Endothelial cell of umbilical vein (primary cell): ENCODE results near the gene ITGB2. TPM values are rescaled to one million over a fixed set of nuclear protein-coding genes. Genes with fewer than 3 reads are reported as not detected.

ENCODE experiments used
- BruUV-seq: library from RNA; stranded (reverse); fragments of 400-500 nt; replicated peaks from 2 replicates; lab custom pipeline; 2021; lab: Mats Ljungman, UMichigan
- CTCF ChIA-PET: fragments of 300-600, 350-600 bp; sonication (Branson Sonifier 250); formaldehyde crosslinking; loops from one replicate; lab custom pipeline; 2021; ENCODE audit warnings: antibody characterized with exemption, inconsistent platforms; lab: Charles Lee
- POLR2A ChIA-PET: fragments of 300-600, 350-600 bp; sonication (Branson Sonifier 250); formaldehyde crosslinking; loops from one replicate; lab custom pipeline; 2021; ENCODE audit warnings: antibody characterized with exemption, inconsistent platforms; lab: Charles Lee
- DNase-seq: peaks from one replicate; pipeline ENCODE4 v3.0.0-alpha.2; 2011; ENCODE audit warnings: low read depth, low spot score
- FAIRE-seq: peaks from 2 replicates; lab custom pipeline; 2011; peaks lifted over from hg19 to GRCh38; lab: Jason Lieb, UNC
- H2AFZ ChIP-seq: 2 replicates; pipeline ENCODE4 v1.6.0; 2012; ENCODE audit warnings: low read depth, low read length, control low read depth, inconsistent platforms
- H3K27ac ChIP-seq: 2 replicates; pipeline ENCODE4 v1.5.1; 2011; ENCODE audit warnings: low read depth, mild to moderate bottlenecking, control low read depth, low read length, moderate library complexity; ENCODE audit not compliant: insufficient read depth
- H3K27me3 ChIP-seq, 2 experiments: 2 replicates each; pipeline versions ENCODE4 v1.6.0 to v1.6.1; 2011; ENCODE audit warnings: low read length in 2 of 2, mixed read lengths in 1 of 2; ENCODE audit not compliant: control insufficient read depth in 2 of 2, insufficient read depth in 2 of 2
- H3K36me3 ChIP-seq, 2 experiments: 2 replicates in 1 of 2; 3 replicates in 1 of 2; pipeline ENCODE4 v1.5.1; 2011; ENCODE audit warnings: low read length in 2 of 2, mild to moderate bottlenecking in 1 of 2, moderate library complexity in 1 of 2; ENCODE audit not compliant: control insufficient read depth in 2 of 2, insufficient read depth in 2 of 2; ENCODE audit errors: extremely low read depth in 1 of 2
- H3K4me1 ChIP-seq: 3 replicates; pipeline ENCODE4 v1.5.1; 2011; ENCODE audit warnings: mild to moderate bottlenecking, low read length; ENCODE audit not compliant: control insufficient read depth, insufficient read depth; ENCODE audit errors: extremely low read depth
- H3K4me2 ChIP-seq: 2 replicates; pipeline ENCODE4 v1.6.1; 2011; ENCODE audit warnings: low read length, control low read depth, mixed read lengths; ENCODE audit not compliant: insufficient read depth
- H3K4me3 ChIP-seq, 3 experiments: fragments of 200-600 bp in 1 of 3; sonication (generic), shearing (Covaris generic) in 1 of 3; replicated peaks in 1 of 3; 2 replicates each; pipeline ENCODE4 v1.5.1; 2011 to 2016; ENCODE audit warnings: control low read depth in 3 of 3, low read length in 3 of 3, mild to moderate bottlenecking in 2 of 3, inconsistent platforms in 1 of 3, low read depth in 1 of 3, moderate library complexity in 1 of 3; ENCODE audit not compliant: insufficient read depth in 1 of 3
- H3K79me2 ChIP-seq: 2 replicates; pipeline ENCODE4 v1.6.0; 2012; ENCODE audit warnings: low read length, inconsistent platforms; ENCODE audit not compliant: control insufficient read depth, insufficient read depth
- H3K9ac ChIP-seq: replicated peaks from 2 replicates; pipeline ENCODE3; 2011; ENCODE audit warnings: low read length, control low read depth; ENCODE audit not compliant: insufficient read depth; ENCODE audit errors: extremely low read depth
- H3K9me1 ChIP-seq: replicated peaks from 3 replicates; pipeline ENCODE4 v1.6.0; 2011; ENCODE audit warnings: mild to moderate bottlenecking, low read length; ENCODE audit not compliant: control insufficient read depth, insufficient read depth; ENCODE audit errors: extremely low read depth
- H3K9me3 ChIP-seq: replicated peaks from 2 replicates; pipeline ENCODE4 v1.5.1; 2012; ENCODE audit warnings: low read length, inconsistent platforms; ENCODE audit not compliant: control insufficient read depth, insufficient read depth
- H4K20me1 ChIP-seq: replicated peaks from 2 replicates; pipeline ENCODE3; 2011; ENCODE audit warnings: mild to moderate bottlenecking, low read length; ENCODE audit not compliant: control insufficient read depth, insufficient read depth; ENCODE audit errors: extremely low read depth
- EZH2 ChIP-seq: IDR thresholded peaks from 2 replicates; pipeline ENCODE4 v1.6.1; 2012; ENCODE audit warnings: borderline replicate concordance, low read depth, mild to moderate bottlenecking, moderate library complexity, low read length, inconsistent platforms; ENCODE audit not compliant: severe bottlenecking
- FOS ChIP-seq: IDR thresholded peaks from 2 replicates; pipeline ENCODE4 v1.6.1; 2011; ENCODE audit warnings: mild to moderate bottlenecking, low read length, moderate library complexity, borderline replicate concordance; ENCODE audit not compliant: insufficient read depth
- GATA2 ChIP-seq: IDR thresholded peaks from 2 replicates; pipeline ENCODE4 v1.7.0; 2011; ENCODE audit warnings: low read depth, mild to moderate bottlenecking, moderate library complexity, mixed read lengths, low read length; ENCODE audit not compliant: insufficient read length, insufficient read depth
- JUN ChIP-seq: IDR thresholded peaks from 2 replicates; pipeline ENCODE4 v1.6.1; 2011; ENCODE audit warnings: borderline replicate concordance, low read depth; ENCODE audit not compliant: insufficient read length, insufficient read depth
- MYC ChIP-seq: IDR thresholded peaks from one replicate; pipeline ENCODE4 v1.6.1; 2011; ENCODE audit warnings: mild to moderate bottlenecking, low read depth, low read length
- POLR2A ChIP-seq: IDR thresholded peaks from 2 replicates; pipeline ENCODE4 v1.6.1; 2012; ENCODE audit warnings: low read depth, mild to moderate bottlenecking, control low read depth, low read length
- POLR2AphosphoS5 ChIP-seq: IDR thresholded peaks from 2 replicates; pipeline ENCODE4 v1.6.1; 2012; ENCODE audit warnings: low read depth, mild to moderate bottlenecking, control low read depth, low read length, moderate library complexity; ENCODE audit not compliant: insufficient read depth
- dilution Hi-C: fragments of 300-500 bp; cut with MboI; formaldehyde crosslinking; loops from one replicate; pipeline ENCODE4 v1.15.0; 2019; ENCODE audit warnings: low sequenced_read_pairs; ENCODE audit not compliant: extremely low pct_ligation_motif_present
- intact Hi-C: fragments of 100-400 bp; cut with micrococcal nuclease; formaldehyde crosslinking; loops from one replicate; pipeline ENCODE4 v1.10.0; 2022
- polyA plus RNA-seq, 4 experiments: library from polyadenylated mRNA; depleted of rRNA in 3 of 4; stranded (reverse) in 3 of 4; unstranded in 1 of 4; fragments of >200 nt; gene quantifications; 2 replicates each; pipeline versions ENCODE4 v1.2.1 to v1.2.3, GENCODE V29; 2011 to 2012; ENCODE audit warnings: missing spikeins in 1 of 4
- total RNA-seq: library from RNA; stranded (reverse); gene quantifications from 2 replicates; pipeline ENCODE4 v1.2.3, GENCODE V29; 2021
- TF ChIP-seq, protein P1 (sequence below): IDR thresholded peaks from 2 replicates; pipeline ENCODE4 v1.6.1; 2011; ENCODE audit not compliant: insufficient read depth, insufficient read length
- TF ChIP-seq, protein P2 (sequence below), 2 donors: IDR thresholded peaks; 1 replicate in 1 of 2; 2 replicates in 1 of 2; pipeline ENCODE4 v1.5.1; 2011; ENCODE audit warnings: low read length in 2 of 2, mild to moderate bottlenecking in 2 of 2, moderate library complexity in 2 of 2, control low read depth in 1 of 2, inconsistent platforms in 1 of 2, low read depth in 1 of 2; ENCODE audit not compliant: insufficient read depth in 1 of 2; ENCODE audit errors: extremely low read depth in 1 of 2

Gene ITGB2
- total and polyA plus RNA-seq, 2 donors (not counting 3 experiments of a cell fraction or from before 2014, with no cell fraction given): 0.39 to 0.91 TPM

DNA sequence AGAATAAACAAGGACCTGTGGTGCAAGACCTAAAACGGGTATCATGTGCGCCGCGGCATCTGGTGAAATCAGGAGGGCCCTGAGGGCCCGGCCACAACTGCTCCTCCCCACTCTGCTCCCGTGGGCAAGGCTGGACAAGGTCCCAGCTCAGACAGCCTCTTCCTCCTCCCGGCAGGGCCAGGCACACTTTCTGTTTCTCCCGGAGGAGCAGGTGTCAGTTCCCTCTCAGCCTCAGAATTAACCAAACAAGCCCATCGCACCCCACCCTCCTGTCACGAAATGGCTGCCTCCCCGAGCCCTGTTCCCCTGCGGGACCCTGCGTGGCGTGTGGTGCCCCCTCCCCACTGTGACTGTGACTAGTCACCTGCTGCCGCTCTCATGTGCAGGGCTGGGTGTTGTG lies 62.4 kb downstream of the ITGB2 start:
- no peak overlapping the region for H3K27ac ChIP-seq
- no peaks in the 10 kb centered on the region for H3K27me3 ChIP-seq
- FAIRE-seq (no peak), DNase-seq (no peak)
- no peak overlapping the region for H3K4me3 ChIP-seq
- dilution Hi-C loops: no loop called here
- no peaks in the 10 kb centered on the region for H3K4me1 ChIP-seq
- peaks cover 5% of the 10 kb centered on the region for H4K20me1 ChIP-seq
- no peaks in the 10 kb centered on the region for H3K9me1 ChIP-seq
- no peak overlapping the region for H3K4me2 ChIP-seq
- ChIA-PET CTCF (interaction anchor here (0.8 to 1.2 kb wide), 3 partner anchors 17 to 53 kb away, joined by 3 to 4 read pairs (median 3); no protein-coding TSS in a partner anchor), POLR2A (no interaction called here)
- H3K36me3 ChIP-seq: peaks cover 31 to 67% of the 10 kb centered on the region in 2 experiments
- intact Hi-C loops: no loop called here
- BruUV-seq: no TSS peak
- TF ChIP-seq FOS (no peak), GATA2 (no peak), MYC (no peak), POLR2A (no peak), JUN (no peak), EZH2 (no peak), POLR2AphosphoS5 (no peak)
- TF ChIP-seq, protein P1, sequence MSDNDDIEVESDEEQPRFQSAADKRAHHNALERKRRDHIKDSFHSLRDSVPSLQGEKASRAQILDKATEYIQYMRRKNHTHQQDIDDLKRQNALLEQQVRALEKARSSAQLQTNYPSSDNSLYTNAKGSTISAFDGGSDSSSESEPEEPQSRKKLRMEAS: no peak
- TF ChIP-seq, protein P2, sequence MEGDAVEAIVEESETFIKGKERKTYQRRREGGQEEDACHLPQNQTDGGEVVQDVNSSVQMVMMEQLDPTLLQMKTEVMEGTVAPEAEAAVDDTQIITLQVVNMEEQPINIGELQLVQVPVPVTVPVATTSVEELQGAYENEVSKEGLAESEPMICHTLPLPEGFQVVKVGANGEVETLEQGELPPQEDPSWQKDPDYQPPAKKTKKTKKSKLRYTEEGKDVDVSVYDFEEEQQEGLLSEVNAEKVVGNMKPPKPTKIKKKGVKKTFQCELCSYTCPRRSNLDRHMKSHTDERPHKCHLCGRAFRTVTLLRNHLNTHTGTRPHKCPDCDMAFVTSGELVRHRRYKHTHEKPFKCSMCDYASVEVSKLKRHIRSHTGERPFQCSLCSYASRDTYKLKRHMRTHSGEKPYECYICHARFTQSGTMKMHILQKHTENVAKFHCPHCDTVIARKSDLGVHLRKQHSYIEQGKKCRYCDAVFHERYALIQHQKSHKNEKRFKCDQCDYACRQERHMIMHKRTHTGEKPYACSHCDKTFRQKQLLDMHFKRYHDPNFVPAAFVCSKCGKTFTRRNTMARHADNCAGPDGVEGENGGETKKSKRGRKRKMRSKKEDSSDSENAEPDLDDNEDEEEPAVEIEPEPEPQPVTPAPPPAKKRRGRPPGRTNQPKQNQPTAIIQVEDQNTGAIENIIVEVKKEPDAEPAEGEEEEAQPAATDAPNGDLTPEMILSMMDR (IDR thresholded peaks at IDR 0.05; ENCODE audit: extremely low read depth in 1 of 2, insufficient read depth in 1 of 2, low read depth in 1 of 2, low read length in 2 of 2): no peak
- H3K9me3 ChIP-seq: no peaks in the 10 kb centered on the region
- H2AFZ ChIP-seq: no peak overlapping the region
- peaks cover 97% of the 10 kb centered on the region for H3K79me2 ChIP-seq
- H3K9ac ChIP-seq: no peak overlapping the region
